22Rv1 (cell line): ENCODE measurements around the gene MACF1.

ENCODE experiments used
- ZFX ChIP-seq: fragments of 450-650 bp; IDR thresholded peaks from 2 replicates; pipeline ENCODE4 v1.6.1; 2017; ENCODE audit warnings: antibody characterized with exemption, borderline replicate concordance
- TF ChIP-seq, protein P1 (sequence below): fragments of 450-650 bp; IDR thresholded peaks from 2 replicates; pipeline ENCODE4 v1.5.1; 2017; ENCODE audit warnings: mild to moderate bottlenecking

DNA sequence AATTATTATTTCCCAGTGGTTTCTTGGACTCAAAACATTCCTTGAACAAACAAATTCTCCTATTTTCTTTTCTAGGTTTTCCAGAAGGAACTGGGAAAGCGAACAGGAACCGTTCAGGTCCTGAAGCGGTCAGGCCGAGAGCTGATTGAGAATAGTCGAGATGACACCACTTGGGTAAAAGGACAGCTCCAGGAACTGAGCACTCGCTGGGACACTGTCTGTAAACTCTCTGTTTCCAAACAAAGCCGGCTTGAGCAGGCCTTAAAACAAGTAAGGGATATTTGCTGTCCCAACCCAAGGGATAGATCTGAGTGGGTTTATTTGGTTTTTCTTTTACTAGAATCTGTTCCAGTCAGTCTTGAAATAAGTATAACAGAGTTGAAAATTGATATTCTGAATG is 247.6 kb downstream of the MACF1 start:
- TF ChIP-seq, protein P1, sequence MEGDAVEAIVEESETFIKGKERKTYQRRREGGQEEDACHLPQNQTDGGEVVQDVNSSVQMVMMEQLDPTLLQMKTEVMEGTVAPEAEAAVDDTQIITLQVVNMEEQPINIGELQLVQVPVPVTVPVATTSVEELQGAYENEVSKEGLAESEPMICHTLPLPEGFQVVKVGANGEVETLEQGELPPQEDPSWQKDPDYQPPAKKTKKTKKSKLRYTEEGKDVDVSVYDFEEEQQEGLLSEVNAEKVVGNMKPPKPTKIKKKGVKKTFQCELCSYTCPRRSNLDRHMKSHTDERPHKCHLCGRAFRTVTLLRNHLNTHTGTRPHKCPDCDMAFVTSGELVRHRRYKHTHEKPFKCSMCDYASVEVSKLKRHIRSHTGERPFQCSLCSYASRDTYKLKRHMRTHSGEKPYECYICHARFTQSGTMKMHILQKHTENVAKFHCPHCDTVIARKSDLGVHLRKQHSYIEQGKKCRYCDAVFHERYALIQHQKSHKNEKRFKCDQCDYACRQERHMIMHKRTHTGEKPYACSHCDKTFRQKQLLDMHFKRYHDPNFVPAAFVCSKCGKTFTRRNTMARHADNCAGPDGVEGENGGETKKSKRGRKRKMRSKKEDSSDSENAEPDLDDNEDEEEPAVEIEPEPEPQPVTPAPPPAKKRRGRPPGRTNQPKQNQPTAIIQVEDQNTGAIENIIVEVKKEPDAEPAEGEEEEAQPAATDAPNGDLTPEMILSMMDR, result no peak
- TF ChIP-seq ZFX, result no peak
